CD4-positive, alpha-beta T cell treated with Interleukin-17A for 1 hour (primary cell): ENCODE data around the gene LRP11.
"Not testable (repeated sequence)": the region's sequence is repeated elsewhere in the genome, so short reads cannot be mapped to it uniquely, and the experiment has no call there.

ENCODE experiments used
- DNase-seq: peaks from one replicate; pipeline ENCODE4 v3.0.0-alpha.2; 2020

The LRP11 gene

GRCh38 chr6:149897855-149898744 is 33.9 kb upstream of the LRP11 start, which contains the start of gene RAET1E:
RAET1E (minus strand) TSS chr6:149898113; CDS start chr6:149890901, 7,212 bp downstream.
- DNase-seq: no peak

GRCh38 chr6:149897015-149897697 is 33.0 kb upstream of the LRP11 start:
- DNase-seq: peak; percentile 7

GRCh38 chr6:149896491-149896890 is 32.3 kb upstream of the LRP11 start:
- DNase-seq: no peak

GRCh38 chr6:149895833-149896271 is 31.7 kb upstream of the LRP11 start:
- DNase-seq: peak; percentile 37

GRCh38 chr6:149895048-149895590 is 31.0 kb upstream of the LRP11 start:
- no peak for DNase-seq

GRCh38 chr6:149891864-149892263 is 27.7 kb upstream of the LRP11 start:
- not testable (repeated sequence) for DNase-seq

- no peak for DNase-seq
Observed at GRCh38 chr6:149891259-149891658, 27.1 kb upstream of the LRP11 start.

- DNase-seq: no peak
Observed at GRCh38 chr6:149890629-149891045, 26.5 kb upstream of the LRP11 start.

- no peak for DNase-seq
Observed at GRCh38 chr6:149889326-149889725, 25.2 kb upstream of the LRP11 start.

GRCh38 chr6:149888659-149889058 is 24.5 kb upstream of the LRP11 start:
- DNase-seq: no peak

- DNase-seq: no peak
Observed at GRCh38 chr6:149888093-149888492, 23.9 kb upstream of the LRP11 start.

- no peak for DNase-seq
Observed at GRCh38 chr6:149887343-149887742, 23.2 kb upstream of the LRP11 start.

GRCh38 chr6:149885888-149886287 is 21.7 kb upstream of the LRP11 start:
- DNase-seq: no peak

- DNase-seq: no peak
Observed at GRCh38 chr6:149884617-149885016, 20.5 kb upstream of the LRP11 start.

GRCh38 chr6:149884215-149884614 is 20.1 kb upstream of the LRP11 start:
- DNase-seq: no peak

GRCh38 chr6:149881860-149882259 is 17.7 kb upstream of the LRP11 start:
- no peak for DNase-seq

GRCh38 chr6:149881066-149881766 is 17.1 kb upstream of the LRP11 start:
- no peak for DNase-seq

- DNase-seq: no peak
Observed at GRCh38 chr6:149877659-149878058, 13.5 kb upstream of the LRP11 start.

GRCh38 chr6:149876241-149876933 is 12.2 kb upstream of the LRP11 start:
- no peak for DNase-seq

GRCh38 chr6:149872233-149872632 is 8.1 kb upstream of the LRP11 start:
- DNase-seq: no peak

GRCh38 chr6:149871182-149871581 is 7.0 kb upstream of the LRP11 start:
- no peak for DNase-seq

GRCh38 chr6:149869275-149869892 is 5.2 kb upstream of the LRP11 start:
- DNase-seq: no peak
